ENCODE measurements around the gene NHERF1. TPM values are rescaled to one million over a fixed set of nuclear protein-coding genes. Genes with fewer than 3 reads are reported as not detected.

NHERF1 gene
- total RNA-seq, 2 donors from 2014 or later, result 186 to 244 TPM

DNA sequence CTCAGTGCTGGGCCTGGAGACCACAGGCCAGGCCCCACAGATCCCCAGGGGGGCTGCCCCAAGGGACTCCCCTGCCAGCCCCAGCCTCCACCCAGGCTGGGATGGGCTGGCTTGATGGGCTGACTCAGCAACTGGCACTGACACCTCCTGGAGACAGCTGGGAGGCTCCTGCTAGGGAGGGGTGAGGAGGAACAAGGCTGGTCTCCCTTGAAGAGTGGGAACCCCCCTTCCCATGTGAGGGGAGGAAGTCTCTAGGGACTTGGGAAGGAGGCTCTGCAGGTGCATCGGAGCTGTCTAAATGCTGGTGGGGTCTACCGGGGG, 10.4 kb downstream of the NHERF1 start:
- no peak overlapping the region for H3K27ac ChIP-seq
- no peaks in the 10 kb centered on the region for H3K36me3 ChIP-seq
- no peaks in the 10 kb centered on the region for H3K9me3 ChIP-seq
- TF ChIP-seq, protein P1, sequence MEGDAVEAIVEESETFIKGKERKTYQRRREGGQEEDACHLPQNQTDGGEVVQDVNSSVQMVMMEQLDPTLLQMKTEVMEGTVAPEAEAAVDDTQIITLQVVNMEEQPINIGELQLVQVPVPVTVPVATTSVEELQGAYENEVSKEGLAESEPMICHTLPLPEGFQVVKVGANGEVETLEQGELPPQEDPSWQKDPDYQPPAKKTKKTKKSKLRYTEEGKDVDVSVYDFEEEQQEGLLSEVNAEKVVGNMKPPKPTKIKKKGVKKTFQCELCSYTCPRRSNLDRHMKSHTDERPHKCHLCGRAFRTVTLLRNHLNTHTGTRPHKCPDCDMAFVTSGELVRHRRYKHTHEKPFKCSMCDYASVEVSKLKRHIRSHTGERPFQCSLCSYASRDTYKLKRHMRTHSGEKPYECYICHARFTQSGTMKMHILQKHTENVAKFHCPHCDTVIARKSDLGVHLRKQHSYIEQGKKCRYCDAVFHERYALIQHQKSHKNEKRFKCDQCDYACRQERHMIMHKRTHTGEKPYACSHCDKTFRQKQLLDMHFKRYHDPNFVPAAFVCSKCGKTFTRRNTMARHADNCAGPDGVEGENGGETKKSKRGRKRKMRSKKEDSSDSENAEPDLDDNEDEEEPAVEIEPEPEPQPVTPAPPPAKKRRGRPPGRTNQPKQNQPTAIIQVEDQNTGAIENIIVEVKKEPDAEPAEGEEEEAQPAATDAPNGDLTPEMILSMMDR (IDR thresholded peaks at IDR 0.05), result no peak
- H3K4me1 ChIP-seq, result peaks cover 40% of the 10 kb centered on the region
- peak overlapping the region in 1 of 2 donors; percentile 64 for H3K9ac ChIP-seq (ENCODE audit: low read depth in 2 of 2, low read length in 2 of 2)
- intact Hi-C loops (cut with DNase I), result no loop called here
- DNase-seq, result no peak
- H3K27me3 ChIP-seq, result no peaks in the 10 kb centered on the region
- no peak overlapping the region for H3K4me3 ChIP-seq

- intact Hi-C loops (cut with DNase I), result no loop called here
- H3K4me1 ChIP-seq, result peaks cover 41% of the 10 kb centered on the region
- H3K36me3 ChIP-seq, result no peaks in the 10 kb centered on the region
- no peak for DNase-seq
- no peak overlapping the region for H3K4me3 ChIP-seq
- TF ChIP-seq, protein P1 (IDR thresholded peaks at IDR 0.05), result no peak
- peak overlapping the region in 1 of 2 donors; percentile 64 for H3K9ac ChIP-seq (ENCODE audit: low read depth in 2 of 2, low read length in 2 of 2)
- no peaks in the 10 kb centered on the region for H3K27me3 ChIP-seq
- H3K9me3 ChIP-seq, result no peaks in the 10 kb centered on the region
- H3K27ac ChIP-seq, result no peak overlapping the region
Observed at GRCh38 chr17:74759243-74759801, 10.9 kb downstream of the NHERF1 start.

GRCh38 chr17:74759941-74760340, 11.5 kb downstream of the NHERF1 start:
- no peaks in the 10 kb centered on the region for H3K36me3 ChIP-seq
- H3K27me3 ChIP-seq, result no peaks in the 10 kb centered on the region
- intact Hi-C loops (cut with DNase I), result no loop called here
- H3K4me1 ChIP-seq, result peaks cover 41% of the 10 kb centered on the region
- TF ChIP-seq, protein P1 (IDR thresholded peaks at IDR 0.05), result no peak
- no peak overlapping the region for H3K4me3 ChIP-seq
- no peak overlapping the region for H3K27ac ChIP-seq
- no peak for DNase-seq
- peak overlapping the region; percentile 41 to 52 for H3K9ac ChIP-seq (ENCODE audit: low read depth in 2 of 2, low read length in 2 of 2)
- no peaks in the 10 kb centered on the region for H3K9me3 ChIP-seq

DNA sequence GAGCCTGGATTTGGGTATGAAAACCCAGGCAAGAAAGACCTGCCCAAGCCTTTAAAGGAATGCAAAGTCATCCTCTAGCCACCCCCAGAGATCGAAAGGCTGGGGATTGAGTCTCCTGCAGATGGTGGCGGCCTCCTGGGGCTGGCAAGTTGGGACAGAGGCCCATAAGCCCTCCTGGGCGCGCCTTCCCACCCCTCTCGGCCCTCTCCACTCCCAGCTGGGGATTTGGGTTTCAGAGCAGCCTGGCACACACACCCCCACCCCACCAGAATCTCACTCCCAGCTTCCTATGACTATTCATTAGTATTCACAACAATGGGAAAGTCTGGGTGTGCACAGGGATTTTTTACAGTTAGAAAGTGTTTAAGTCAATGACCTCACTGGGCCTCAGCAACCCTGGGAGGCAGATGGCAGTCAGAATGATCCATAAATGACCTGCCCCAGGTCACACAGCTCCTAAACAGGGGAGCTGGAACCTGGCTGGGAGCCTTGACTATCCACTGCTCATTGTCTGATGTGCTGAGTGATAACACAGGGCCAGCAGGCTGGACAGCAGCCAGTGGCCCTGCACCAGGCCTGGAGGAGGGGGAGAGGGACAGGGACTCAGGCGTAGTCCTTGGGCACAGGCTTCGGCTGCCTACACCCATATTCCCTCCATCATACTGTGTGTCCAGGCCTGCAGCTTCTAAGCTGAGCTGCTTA, 12.1 kb downstream of the NHERF1 start:
- Histone ChIP-seq H3K4me1 (peaks cover 41% of the 10 kb centered on the region), H3K27ac (no peak overlapping the region), H3K36me3 (no peaks in the 10 kb centered on the region), H3K9ac (ENCODE audit: low read depth in 2 of 2, low read length in 2 of 2) (peak overlapping the region in 1 of 2 donors; percentile 41), H3K27me3 (no peaks in the 10 kb centered on the region), H3K9me3 (no peaks in the 10 kb centered on the region), H3K4me3 (no peak overlapping the region)
- intact Hi-C loops (cut with DNase I), result no loop called here
- DNase-seq, result no peak
- TF ChIP-seq, protein P1 (IDR thresholded peaks at IDR 0.05), result no peak

- no peak overlapping the region for H3K27ac ChIP-seq
- no peak overlapping the region for H3K4me3 ChIP-seq
- H3K27me3 ChIP-seq, result no peaks in the 10 kb centered on the region
- peaks cover 41% of the 10 kb centered on the region for H3K4me1 ChIP-seq
- H3K9me3 ChIP-seq, result no peaks in the 10 kb centered on the region
- TF ChIP-seq, protein P1 (IDR thresholded peaks at IDR 0.05), result no peak
- no peak for DNase-seq
- no peak overlapping the region for H3K9ac ChIP-seq (ENCODE audit: low read depth in 2 of 2, low read length in 2 of 2)
- intact Hi-C loops (cut with DNase I), result no loop called here
- no peaks in the 10 kb centered on the region for H3K36me3 ChIP-seq
Observed at GRCh38 chr17:74761419-74761818, 13.0 kb downstream of the NHERF1 start.
